Ovary (tissue), 9 donors: Measurements from ENCODE around the gene MSI2. TPM values are rescaled to one million over a fixed set of nuclear protein-coding genes. Genes with fewer than 3 reads are reported as not detected.

Experiments
- DNase-seq, 5 donors: peaks; one replicate each; pipeline ENCODE4 v3.0.0-alpha.2; 2019 to 2020
- H3K27ac ChIP-seq, 2 donors: fragments of 200-600 bp; one replicate each; pipeline versions ENCODE4 v1.5.1 to v1.8.0; 2019 to 2022
- H3K27me3 ChIP-seq: fragments of 200-600 bp; one replicate; pipeline ENCODE4 v1.8.0; 2022
- H3K36me3 ChIP-seq: fragments of 200-600 bp; sonication (generic); one replicate; pipeline ENCODE4 v1.5.1; 2019
- H3K4me1 ChIP-seq: one replicate; pipeline ENCODE4 v1.8.1; 2013; ENCODE audit warnings: mild to moderate bottlenecking, moderate library complexity; ENCODE audit not compliant: insufficient read depth
- H3K4me3 ChIP-seq: fragments of 200-600 bp; sonication (generic); one replicate; pipeline ENCODE4 v1.5.1; 2017
- H3K9me3 ChIP-seq, 2 donors: fragments of 200-600 bp in 1 of 2; sonication (generic) in 1 of 2; one replicate each; pipeline versions ENCODE4 v1.5.1 to v1.8.1; 2013 to 2019; ENCODE audit warnings: mild to moderate bottlenecking in 1 of 2, moderate library complexity in 1 of 2
- EP300 ChIP-seq: sonication (generic); formaldehyde crosslinking; IDR thresholded peaks from one replicate; pipeline ENCODE4 v1.6.1; 2017; ENCODE audit warnings: antibody characterized with exemption
- POLR2A ChIP-seq: fragments of 450-650 bp; IDR thresholded peaks from one replicate; pipeline ENCODE4 v1.6.1; 2017; ENCODE audit warnings: antibody characterized with exemption, mild to moderate bottlenecking, moderate library complexity
- WGBS, 3 donors: extraction: QIAGEN DNeasy Blood & Tissue Kit in 1 of 3; methylation state at CpG; one replicate each; pipeline versions ENCODE4 v1.1.5 to v1.1.7; 2013 to 2017; 5-methylcytosine and 5-hydroxymethylcytosine counted together
- intact Hi-C, 4 donors: fragments of 100-400 bp; cut with DNase I; formaldehyde crosslinking; loops; one replicate each; pipeline versions ENCODE4 v1.11.0 to v1.15.1; 2022 to 2023
- polyA plus RNA-seq, 2 donors: library from polyadenylated mRNA; stranded (reverse); fragments of 200-250 nt in 1 of 2; fragments of 350-450 nt in 1 of 2; fragmentation: Illumina TruSeq in 1 of 2; extraction: RNeasy Lipid Tissue Mini Kit (QIAGEN cat#74804) in 1 of 2; gene quantifications; one replicate each; pipeline ENCODE4 v1.2.3, GENCODE V29; 2013 to 2014
- total RNA-seq, 7 donors: library from RNA; depleted of rRNA in 2 of 7; stranded (reverse); fragments of >200 nt in 2 of 7; fragmentation: NEBNext Ultra II Directional in 3 of 7; extraction: Animal tissue kit (Norgen Biotek cat#: 25700) in 3 of 7; gene quantifications; one replicate each; pipeline versions ENCODE4 v1.1.0 to v1.2.4, GENCODE V29; 2016 to 2023
- TF ChIP-seq, protein P1 (sequence below), 3 donors: fragments of 450-650 bp in 2 of 3; fragments of 200-600 bp in 1 of 3; IDR thresholded peaks; one replicate each; pipeline versions ENCODE4 v1.5.1 to v1.8.0; 2016 to 2022; ENCODE audit warnings: antibody characterized with exemption in 3 of 3, mild to moderate bottlenecking in 1 of 3
- donor health status: DM: no; HTN: no; CAD: no; lungs with moderate emphysema.
- donor health status: DM: no; HTN: no; CAD: no.
- donor health status: Bipolar disorder and iron deficiency.
- donor health status: DM: yes; HTN: yes; CAD: no.
- donor health status: DM: no; HTN: no; CAD: no.
- donor health status: DM: yes; HTN: yes; CAD: no.

Gene MSI2
- total and polyA plus RNA-seq, 9 donors: 43.1 to 199 (median 120) TPM

- WGBS, 3 donors: 71 to 81% (median 72%) methylated on average over 6 of the region's 6 CpGs
- intact Hi-C loops: no loop called here
Observed at GRCh38 chr17:57499648-57500049, 243.3 kb downstream of the MSI2 start.

DNA sequence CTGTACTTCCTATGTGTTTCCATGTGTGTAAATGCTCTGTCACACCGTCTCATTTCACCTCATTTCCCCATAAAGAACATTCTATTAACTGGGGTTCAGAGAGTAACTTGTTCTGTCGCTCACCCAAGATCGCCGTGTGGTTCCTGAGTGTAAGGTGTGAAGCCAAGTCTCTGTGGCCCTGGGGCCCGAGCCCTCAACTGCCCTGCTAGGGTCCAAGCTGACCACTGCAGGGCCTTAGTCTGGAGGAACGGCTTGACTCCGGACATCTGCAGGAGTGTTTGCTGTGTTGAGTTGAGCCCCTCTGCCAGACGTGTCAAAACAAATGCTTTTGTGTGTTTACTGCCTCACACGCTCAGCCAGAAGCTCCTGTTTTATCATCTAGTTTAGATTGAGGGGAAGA, 244.7 kb downstream of the MSI2 start:
- no peak overlapping the region for H3K27ac ChIP-seq
- 50 to 60% (median 58%) methylated on average over 9 of the region's 9 CpGs for WGBS, 3 donors

More at GRCh38 chr17:57499648-57500049, 243.3 kb downstream of the MSI2 start:
- peaks cover 16% of the 10 kb centered on the region for H3K4me1 ChIP-seq
- no peak overlapping the region for H3K4me3 ChIP-seq
- no peaks in the 10 kb centered on the region for H3K36me3 ChIP-seq
- H3K9me3 ChIP-seq: no peaks in the 10 kb centered on the region
- DNase-seq: no peak
- H3K27ac ChIP-seq: no peak overlapping the region
- no peak for TF ChIP-seq POLR2A
- TF ChIP-seq, protein P1, sequence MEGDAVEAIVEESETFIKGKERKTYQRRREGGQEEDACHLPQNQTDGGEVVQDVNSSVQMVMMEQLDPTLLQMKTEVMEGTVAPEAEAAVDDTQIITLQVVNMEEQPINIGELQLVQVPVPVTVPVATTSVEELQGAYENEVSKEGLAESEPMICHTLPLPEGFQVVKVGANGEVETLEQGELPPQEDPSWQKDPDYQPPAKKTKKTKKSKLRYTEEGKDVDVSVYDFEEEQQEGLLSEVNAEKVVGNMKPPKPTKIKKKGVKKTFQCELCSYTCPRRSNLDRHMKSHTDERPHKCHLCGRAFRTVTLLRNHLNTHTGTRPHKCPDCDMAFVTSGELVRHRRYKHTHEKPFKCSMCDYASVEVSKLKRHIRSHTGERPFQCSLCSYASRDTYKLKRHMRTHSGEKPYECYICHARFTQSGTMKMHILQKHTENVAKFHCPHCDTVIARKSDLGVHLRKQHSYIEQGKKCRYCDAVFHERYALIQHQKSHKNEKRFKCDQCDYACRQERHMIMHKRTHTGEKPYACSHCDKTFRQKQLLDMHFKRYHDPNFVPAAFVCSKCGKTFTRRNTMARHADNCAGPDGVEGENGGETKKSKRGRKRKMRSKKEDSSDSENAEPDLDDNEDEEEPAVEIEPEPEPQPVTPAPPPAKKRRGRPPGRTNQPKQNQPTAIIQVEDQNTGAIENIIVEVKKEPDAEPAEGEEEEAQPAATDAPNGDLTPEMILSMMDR (IDR thresholded peaks at IDR 0.05): no peak
- TF ChIP-seq EP300: no peak
- H3K27me3 ChIP-seq: no peaks in the 10 kb centered on the region

GRCh38 chr17:57502022-57502421, 245.7 kb downstream of the MSI2 start:
- no peak for TF ChIP-seq POLR2A
- TF ChIP-seq, protein P1 (IDR thresholded peaks at IDR 0.05): no peak
- TF ChIP-seq EP300: no peak
- Histone ChIP-seq H3K4me3 (no peak overlapping the region), H3K27ac (no peak overlapping the region), H3K4me1 (peaks cover 22% of the 10 kb centered on the region), H3K9me3 (no peaks in the 10 kb centered on the region), H3K27me3 (no peaks in the 10 kb centered on the region), H3K36me3 (no peaks in the 10 kb centered on the region)
- WGBS, 3 donors: 91 to 97% (median 93%) methylated on average over 4 of the region's 4 CpGs
- intact Hi-C loops: no loop called here
- no peak for DNase-seq

More for the DNA sequence above, 244.7 kb downstream of the MSI2 start:
- no peaks in the 10 kb centered on the region for H3K9me3 ChIP-seq
- H3K4me3 ChIP-seq: no peak overlapping the region
- no peak for TF ChIP-seq POLR2A
- TF ChIP-seq EP300: no peak
- TF ChIP-seq, protein P1 (IDR thresholded peaks at IDR 0.05): no peak
- DNase-seq: no peak
- H3K4me1 ChIP-seq: peaks cover 18% of the 10 kb centered on the region
- intact Hi-C loops: no loop called here
- no peaks in the 10 kb centered on the region for H3K27me3 ChIP-seq
- H3K36me3 ChIP-seq: no peaks in the 10 kb centered on the region

DNA sequence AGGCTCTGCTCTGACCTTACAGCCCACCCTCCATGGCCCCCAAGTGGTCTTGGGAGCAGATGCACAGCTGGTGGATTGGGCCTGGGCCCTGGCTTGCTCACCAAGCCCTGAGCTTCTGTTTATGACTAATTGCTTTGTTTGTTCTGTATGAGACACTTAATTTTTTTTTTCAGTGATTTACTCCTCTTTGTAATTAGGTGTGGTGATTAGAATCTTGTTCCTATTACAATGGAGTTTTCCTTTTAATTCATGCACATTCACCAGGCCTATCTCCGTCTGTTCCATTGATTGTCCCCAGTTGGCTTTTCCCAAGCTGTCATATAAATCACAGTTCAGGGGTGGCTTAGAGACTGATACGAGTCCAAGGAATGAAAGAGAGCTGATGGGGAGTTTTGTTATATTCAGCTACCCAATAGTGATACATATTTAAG, 246.5 kb downstream of the MSI2 start:
- Histone ChIP-seq H3K27me3 (no peaks in the 10 kb centered on the region), H3K9me3 (no peaks in the 10 kb centered on the region), H3K36me3 (no peaks in the 10 kb centered on the region), H3K4me3 (no peak overlapping the region), H3K4me1 (peaks cover 19% of the 10 kb centered on the region), H3K27ac (no peak overlapping the region)
- WGBS, 3 donors: 62 to 72% (median 70%) methylated on average over 2 of the region's 2 CpGs
- TF ChIP-seq, protein P1 (IDR thresholded peaks at IDR 0.05): no peak
- TF ChIP-seq EP300 (no peak), POLR2A (no peak)
- no peak for DNase-seq
- intact Hi-C loops: no loop called here
